ENCODE data around the gene ZNF714. TPM values are rescaled to one million over a fixed set of nuclear protein-coding genes. Genes with fewer than 3 reads are reported as not detected.

The ZNF714 gene
- total and polyA plus RNA-seq, 8 donors, result 1.2 to 6.3 (median 2.9) TPM

GRCh38 chr19:21128901-21129698 lies 47.1 kb downstream of the ZNF714 start:
- no peak for TF ChIP-seq CTCF (IDR thresholded peaks at IDR 0.05)
- H3K4me3 ChIP-seq, result no peak overlapping the region
- no peaks in the 10 kb centered on the region for H3K36me3 ChIP-seq
- no peaks in the 10 kb centered on the region for H3K27me3 ChIP-seq
- DNase-seq (peak in 1 of 6 donors; percentile 20), ATAC-seq (peak; percentile 55 to 81 (median 68)), FAIRE-seq (no peak)
- peaks cover 0 to 16% (median 15%) of the 10 kb centered on the region in 3 donors for H3K4me1 ChIP-seq
- intact Hi-C loops (cut with DNase I), result no loop called here
- H3K9me3 ChIP-seq, result no peaks in the 10 kb centered on the region
- H3K27ac ChIP-seq, result peak overlapping the region in 3 of 4 donors; percentile 57 to 65 (median 64)
- 34% methylated on average over 6 of the region's 6 CpGs for WGBS, 2 donors

DNA sequence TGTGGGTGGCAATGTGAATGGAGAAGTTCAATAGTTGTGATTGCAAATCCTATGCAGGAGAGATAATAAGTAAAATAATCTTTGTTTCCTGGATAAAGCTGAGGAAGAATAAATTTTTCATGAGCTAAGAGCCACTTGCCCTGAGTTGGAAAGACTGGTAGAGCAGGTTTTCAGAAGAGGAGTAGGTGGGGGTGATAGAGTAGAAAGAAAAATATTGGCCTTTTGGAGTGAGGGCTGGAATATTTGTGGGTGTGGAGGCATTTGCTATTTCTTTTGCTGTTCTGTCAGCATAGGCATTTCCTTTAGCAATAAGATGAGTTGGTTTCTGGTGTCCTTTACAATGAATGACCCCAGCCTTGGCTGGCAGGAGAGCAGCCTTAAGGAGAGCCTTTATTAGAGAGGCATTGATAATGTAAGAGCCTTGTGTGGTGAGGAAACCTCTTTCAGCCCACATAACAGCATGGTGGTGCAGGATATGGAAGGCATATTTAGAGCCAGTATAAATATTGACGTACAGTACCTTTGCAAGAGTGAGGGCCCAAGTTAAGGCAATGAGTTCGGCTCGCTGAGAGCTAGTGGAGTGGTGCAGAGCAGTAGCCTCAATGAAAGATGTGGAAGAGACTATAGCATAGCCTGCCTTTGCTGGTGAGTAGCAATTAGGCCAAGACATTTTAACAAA lies 48.2 kb downstream of the ZNF714 start:
- ATAC-seq (peak; percentile 33 to 71 (median 64)), DNase-seq (no peak)

DNA sequence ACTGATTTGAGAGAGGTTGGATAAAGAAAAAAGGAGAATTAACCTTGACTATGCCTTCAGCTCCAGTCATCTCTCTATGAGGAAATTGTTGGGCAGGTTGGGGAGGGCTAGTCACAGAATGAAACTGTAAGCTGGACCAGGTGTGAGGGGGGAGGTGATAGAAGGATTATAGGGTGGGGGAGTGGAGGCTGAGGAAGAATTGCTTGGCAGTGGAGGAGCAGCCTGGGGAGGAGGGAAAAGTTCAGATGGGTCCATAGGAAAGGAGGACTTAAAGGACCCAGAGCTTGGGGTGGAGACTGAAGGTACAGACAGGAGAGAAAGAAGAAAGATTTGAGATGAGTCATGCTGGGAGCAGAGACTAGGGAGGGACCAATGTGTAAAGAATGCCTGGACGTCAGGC lies 51.6 kb downstream of the ZNF714 start:
- intact Hi-C loops (cut with DNase I), result no loop called here
- no peak for TF ChIP-seq CTCF (IDR thresholded peaks at IDR 0.05)
- H3K4me3 ChIP-seq, result no peak overlapping the region
- FAIRE-seq, result no peak
- no peak for ATAC-seq
- 40 to 50% methylated on average over 1 of the region's 1 CpG for WGBS, 2 donors
- H3K36me3 ChIP-seq, result no peaks in the 10 kb centered on the region
- H3K27ac ChIP-seq, result no peak overlapping the region
- peaks cover 0 to 8% (median 0%) of the 10 kb centered on the region in 3 donors for H3K4me1 ChIP-seq
- no peaks in the 10 kb centered on the region for H3K27me3 ChIP-seq
- no peaks in the 10 kb centered on the region for H3K9me3 ChIP-seq
- no peak for DNase-seq

More for the DNA sequence above, 48.2 kb downstream of the ZNF714 start:
- Histone ChIP-seq H3K36me3 (no peaks in the 10 kb centered on the region), H3K27me3 (no peaks in the 10 kb centered on the region), H3K4me3 (no peak overlapping the region), H3K4me1 (peaks cover 0 to 16% (median 15%) of the 10 kb centered on the region in 3 donors), H3K9me3 (no peaks in the 10 kb centered on the region), H3K27ac (peak overlapping the region in 3 of 4 donors; percentile 57 to 65 (median 64))
- no peak for TF ChIP-seq CTCF (IDR thresholded peaks at IDR 0.05)
- no peak for FAIRE-seq
- intact Hi-C loops (cut with DNase I), result no loop called here
- WGBS, 2 donors, result 52 to 54% methylated on average over 3 of the region's 3 CpGs

DNA sequence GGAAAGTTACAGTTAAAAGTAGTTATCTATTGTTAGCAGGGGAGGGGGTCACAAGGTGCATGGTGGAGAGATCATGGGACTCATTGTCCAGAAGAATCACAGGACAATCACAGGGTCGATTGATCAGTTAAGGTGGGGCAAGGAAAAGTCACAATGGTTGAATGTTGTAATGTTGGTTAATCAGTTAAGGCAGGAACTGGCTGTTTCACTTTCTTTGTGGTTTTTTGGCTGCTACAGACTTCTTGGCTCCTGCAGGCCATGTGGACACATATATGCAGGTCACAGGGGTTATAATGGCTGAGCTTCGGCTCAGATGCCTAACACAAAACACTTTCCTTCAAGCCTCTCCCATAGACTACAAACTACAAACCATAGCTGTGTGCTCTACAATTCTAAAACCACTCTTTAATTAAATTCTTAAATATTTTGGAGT lies 52.9 kb downstream of the ZNF714 start:
- no peak for DNase-seq
- Histone ChIP-seq H3K27ac (no peak overlapping the region), H3K27me3 (no peaks in the 10 kb centered on the region), H3K4me3 (no peak overlapping the region), H3K36me3 (no peaks in the 10 kb centered on the region), H3K9me3 (no peaks in the 10 kb centered on the region), H3K4me1 (peaks cover 0 to under 1% (median 0%) of the 10 kb centered on the region in 3 donors)
- no peak for FAIRE-seq
- no peak for TF ChIP-seq CTCF (IDR thresholded peaks at IDR 0.05)
- intact Hi-C loops (cut with DNase I), result no loop called here
- WGBS, 2 donors, result 78 to 89% methylated on average over 2 of the region's 2 CpGs
- no peak for ATAC-seq

Measured in pancreas (tissue), 10 donors.